ENCODE results near the gene XCL1.
"Not testable (repeated sequence)": the region's sequence is repeated elsewhere in the genome, so short reads cannot be mapped to it uniquely, and the experiment has no call there.

The XCL1 gene

DNA sequence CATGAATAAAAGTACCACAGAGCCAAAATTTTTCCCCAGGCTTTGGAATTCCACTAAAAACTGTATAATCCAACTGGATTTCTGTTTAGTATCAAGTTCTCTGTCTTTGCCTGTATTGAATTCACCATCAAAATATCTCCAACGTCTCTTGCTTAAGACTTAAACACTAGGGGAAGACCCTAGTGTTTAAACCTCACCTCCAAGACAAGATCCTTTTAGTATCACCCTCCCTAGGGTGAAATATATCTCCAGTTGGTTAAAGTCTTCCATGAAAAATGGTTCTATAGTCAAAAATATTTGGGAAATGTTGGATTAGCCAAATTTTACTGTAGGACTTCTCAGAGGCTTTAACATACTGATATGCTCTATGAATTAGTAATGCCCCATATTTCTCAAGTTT lies 8.1 kb upstream of the XCL1 start:
- no peak for DNase-seq

- no peak for DNase-seq
These were observed 5.8 kb upstream of the XCL1 start for GRCh38 chr1:168570652-168571051.

GRCh38 chr1:168572633-168573032 lies 3.8 kb upstream of the XCL1 start:
- no peak for DNase-seq

- DNase-seq, result peak; percentile 21
These were observed 2.2 kb upstream of the XCL1 start for GRCh38 chr1:168574234-168574633.

GRCh38 chr1:168578531-168579185 lies 2.3 kb downstream of the XCL1 start:
- DNase-seq, result not testable (repeated sequence)

DNA sequence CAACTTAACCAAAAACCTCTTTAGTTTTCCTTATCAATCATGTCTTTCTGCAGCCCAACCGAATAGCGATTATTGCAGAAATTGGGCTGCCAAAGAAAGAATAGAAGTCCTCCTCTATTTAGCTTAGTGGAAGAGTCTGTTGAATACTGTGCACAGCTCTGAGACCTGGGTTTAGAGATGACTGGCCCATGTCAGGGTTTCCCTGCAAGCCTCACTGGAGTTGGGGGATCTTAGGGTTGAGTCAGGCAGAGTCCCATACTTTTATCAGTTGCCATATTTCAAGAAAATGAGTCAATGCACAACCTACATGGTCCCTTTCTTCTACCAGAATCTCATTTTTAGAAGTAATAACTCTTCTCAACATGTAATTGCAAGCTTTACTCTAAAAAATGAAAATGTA lies 3.9 kb downstream of the XCL1 start:
- DNase-seq, result not testable (repeated sequence)

- DNase-seq, result not testable (repeated sequence)
These were observed 4.6 kb downstream of the XCL1 start for GRCh38 chr1:168580991-168581390.

DNA sequence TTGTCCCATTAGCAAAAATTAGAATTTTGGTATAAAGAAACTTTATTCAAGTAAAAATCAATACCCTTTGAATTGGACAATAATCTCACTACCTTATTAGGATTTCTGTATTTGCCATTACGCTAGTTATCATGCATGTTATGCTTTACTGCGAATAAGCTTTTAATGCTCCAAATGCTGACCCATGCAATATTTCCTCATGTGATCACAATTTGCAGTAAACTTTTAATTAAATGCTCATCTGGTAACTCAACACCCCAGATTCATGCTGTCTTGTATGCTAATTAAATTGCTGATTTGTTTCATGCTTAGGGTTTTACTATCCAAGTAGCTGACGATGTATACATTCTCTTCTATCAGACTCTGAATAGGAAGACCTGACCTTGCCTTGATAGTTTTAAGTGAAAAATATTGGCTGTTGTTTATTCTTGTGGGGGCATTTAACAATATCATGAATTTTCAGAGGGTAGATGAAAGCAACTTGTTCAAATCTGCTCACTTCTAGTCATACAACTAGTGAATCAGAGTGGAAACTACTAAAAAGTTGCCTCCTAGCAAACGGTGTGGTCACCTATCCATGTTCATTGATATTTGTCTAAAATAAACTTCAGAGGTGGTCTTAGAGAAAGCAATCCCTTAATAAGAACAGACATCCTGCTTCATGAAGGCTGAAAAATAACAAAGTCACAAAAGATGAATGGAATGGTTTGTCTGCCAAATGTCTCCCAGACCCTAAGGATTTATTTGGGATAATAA lies 5.6 kb downstream of the XCL1 start:
- DNase-seq, result no peak

GRCh38 chr1:168582688-168583336 lies 6.4 kb downstream of the XCL1 start:
- DNase-seq, result no peak

- DNase-seq, result no peak
These were observed 7.2 kb downstream of the XCL1 start for GRCh38 chr1:168583571-168583970.

DNA sequence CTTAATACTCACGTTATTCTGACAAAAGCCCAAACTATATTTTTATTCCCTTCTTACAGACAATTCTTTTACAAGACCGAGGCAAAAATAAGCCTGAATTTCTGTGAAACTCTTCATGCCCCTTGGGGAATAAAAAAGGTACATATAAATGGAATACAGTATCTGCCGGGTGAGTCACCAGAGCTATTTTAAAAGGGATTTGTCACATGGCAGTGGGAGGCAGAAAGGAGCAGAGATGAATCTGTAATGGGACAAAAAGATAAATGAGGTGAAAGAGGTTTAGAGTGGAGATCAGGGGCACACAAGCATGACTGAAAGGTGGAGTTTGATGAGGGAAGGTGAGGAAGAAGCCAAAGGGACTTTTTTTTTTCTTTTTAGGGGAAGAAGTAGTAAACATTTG lies 8.8 kb downstream of the XCL1 start:
- no peak for DNase-seq

GRCh38 chr1:168585937-168586336 lies 9.5 kb downstream of the XCL1 start:
- no peak for DNase-seq

DNA sequence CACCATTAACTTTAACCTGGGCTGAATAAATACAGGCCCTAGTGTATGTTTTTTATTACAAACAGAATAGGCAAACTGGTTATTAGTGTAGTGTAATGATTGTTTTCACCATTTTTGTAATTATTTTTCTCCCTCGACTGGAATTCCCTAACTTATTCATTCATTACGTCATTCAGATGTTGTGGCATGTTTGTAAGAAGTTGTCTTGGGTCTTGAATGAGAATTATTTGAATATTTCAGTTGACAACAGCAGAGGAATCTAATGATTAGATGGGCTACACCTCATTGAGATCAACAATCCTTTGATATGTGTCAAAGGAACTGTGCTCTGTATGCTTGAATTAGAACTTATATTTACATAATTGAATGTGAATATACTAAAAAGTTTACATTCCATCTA lies 12.8 kb downstream of the XCL1 start:
- DNase-seq, result no peak

DNA sequence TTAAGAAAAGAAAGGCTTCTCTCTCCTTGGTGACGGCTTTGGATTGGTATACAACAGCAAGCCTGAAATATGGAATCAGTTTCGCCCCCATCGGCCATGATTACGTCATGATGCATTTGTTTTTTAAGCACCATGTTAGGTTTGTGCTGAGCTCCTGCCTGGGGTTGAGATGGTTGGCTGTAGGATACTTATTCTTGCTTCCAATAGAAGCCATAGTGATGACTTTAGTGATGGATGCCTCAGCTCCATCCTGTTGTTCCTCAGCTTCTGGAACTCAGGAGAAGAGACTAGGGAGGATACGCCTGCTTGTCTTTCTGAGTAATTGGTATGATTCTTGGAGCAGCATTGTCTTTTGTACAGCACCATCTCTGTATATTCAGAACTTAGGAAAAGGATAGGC lies 14.7 kb downstream of the XCL1 start:
- DNase-seq, result no peak

DNA sequence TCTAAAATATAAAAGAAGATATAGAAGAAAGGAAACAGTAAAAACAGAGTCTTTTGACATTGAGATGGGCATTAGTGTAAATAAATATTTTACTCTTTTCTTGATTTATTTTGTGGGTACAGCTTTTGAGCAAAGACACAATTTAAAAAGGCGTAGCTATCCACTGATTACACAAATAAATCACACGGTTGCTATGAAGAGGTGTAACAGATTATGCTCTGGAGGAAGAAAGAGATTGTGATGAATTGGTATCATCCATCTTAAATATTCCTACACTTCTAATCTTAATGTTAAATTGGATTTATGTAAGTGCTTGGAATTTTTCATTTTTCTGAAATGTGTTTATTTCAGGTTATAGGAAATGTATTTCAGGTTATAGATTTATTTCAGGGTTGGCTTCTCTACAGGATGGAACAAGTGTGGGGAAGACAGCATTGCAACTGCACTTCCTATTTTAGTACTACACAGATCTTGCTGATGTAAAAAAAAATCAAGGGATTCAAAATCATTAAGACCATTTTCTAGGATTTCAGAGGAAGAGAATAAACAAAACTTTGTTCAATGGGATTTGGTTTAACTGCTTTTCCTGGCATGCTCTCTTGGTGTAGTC lies 15.3 kb downstream of the XCL1 start:
- DNase-seq, result no peak

DNA sequence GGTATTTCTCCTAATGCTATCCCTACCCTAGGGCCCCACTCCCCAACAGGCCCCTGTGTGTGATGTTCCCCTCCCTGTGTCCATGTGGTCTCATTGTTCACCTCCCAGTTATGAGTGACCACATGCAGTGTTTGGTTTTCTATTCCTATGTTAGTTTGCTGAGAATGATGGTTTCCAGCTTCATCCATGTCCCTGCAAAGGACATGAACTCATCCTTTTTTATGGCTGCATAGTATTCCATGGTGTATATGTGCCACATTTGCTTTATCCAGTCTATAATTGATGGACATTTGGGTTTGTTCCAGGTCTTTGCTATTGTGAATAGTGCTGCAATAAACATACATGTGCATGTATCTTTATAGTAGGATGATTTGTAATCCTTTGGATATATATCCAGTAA lies 19.0 kb downstream of the XCL1 start:
- DNase-seq, result not testable (repeated sequence)

DNA sequence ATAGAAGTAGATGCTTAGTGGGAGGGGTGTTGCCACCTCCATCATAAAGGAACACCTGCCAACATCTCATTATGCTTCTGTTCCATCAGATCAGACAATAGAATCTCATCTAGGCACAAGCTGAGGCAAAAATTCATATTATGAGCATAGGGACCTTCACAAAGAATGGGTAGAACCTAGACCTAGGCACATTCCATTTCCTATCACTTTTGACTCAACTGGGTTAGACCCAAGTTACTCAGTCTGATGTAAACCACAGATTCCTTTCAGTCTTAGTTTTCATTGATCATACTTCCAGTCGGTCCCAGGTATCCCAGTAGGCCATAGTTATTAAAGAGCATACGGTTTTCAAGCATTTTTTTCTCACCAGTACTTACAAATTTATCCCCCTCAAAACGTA lies 21.7 kb downstream of the XCL1 start:
- DNase-seq, result no peak

DNA sequence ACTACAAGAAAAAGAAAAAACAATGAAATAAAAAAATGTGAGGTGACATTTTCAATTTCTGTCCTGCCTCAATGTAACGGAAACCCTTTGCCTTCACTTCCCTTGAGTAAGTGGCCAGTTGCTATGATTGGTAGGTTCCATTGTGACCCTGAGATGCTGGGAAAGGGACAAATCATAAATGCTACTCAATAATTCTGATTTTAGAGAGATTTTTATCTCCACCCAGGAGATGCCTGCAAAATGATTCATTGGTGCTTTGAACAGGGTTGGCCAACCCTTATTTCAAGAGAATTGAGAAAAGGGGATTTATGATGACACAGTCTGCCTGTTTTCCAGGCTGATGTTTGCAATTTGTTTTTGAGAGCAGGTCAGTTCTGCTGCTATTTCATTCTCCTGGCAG lies 22.5 kb downstream of the XCL1 start:
- DNase-seq, result no peak

- no peak for DNase-seq
These were observed 23.2 kb downstream of the XCL1 start for GRCh38 chr1:168599641-168600040.

GRCh38 chr1:168601051-168601450 lies 24.6 kb downstream of the XCL1 start:
- no peak for DNase-seq

- peak; percentile 51 for DNase-seq
These were observed 27.2 kb downstream of the XCL1 start for GRCh38 chr1:168603501-168604110.

GRCh38 chr1:168605443-168605842 lies 29.0 kb downstream of the XCL1 start:
- DNase-seq, result no peak

- no peak for DNase-seq
These were observed 29.7 kb downstream of the XCL1 start for GRCh38 chr1:168606096-168606495.
